Stimulated activated naive CD8-positive, alpha-beta T cell treated with anti-CD3 and anti-CD28 coated beads, Interleukin-15, Interleukin-2, amounts not matched to agents 100 ng/mL and 50 ng/mL, for 24 hours (primary cell): ENCODE data around the gene STK10.

Experiments
- H3K27ac Mint-ChIP-seq: one replicate; pipeline ENCODE4 v1.8.0; 2021; ENCODE audit warnings: mild to moderate bottlenecking, mixed read lengths
- H3K27me3 Mint-ChIP-seq: one replicate; pipeline ENCODE4 v1.8.0; 2021; ENCODE audit warnings: mixed read lengths
- H3K36me3 Mint-ChIP-seq: one replicate; pipeline ENCODE4 v1.8.0; 2021; ENCODE audit warnings: low read depth, mixed read lengths
- H3K4me1 Mint-ChIP-seq: one replicate; pipeline ENCODE4 v1.8.0; 2021; ENCODE audit warnings: low read depth, mixed read lengths
- H3K4me3 Mint-ChIP-seq: one replicate; pipeline ENCODE4 v1.8.0; 2021; ENCODE audit warnings: mild to moderate bottlenecking, mixed read lengths
- H3K9me3 Mint-ChIP-seq: one replicate; pipeline ENCODE4 v1.8.0; 2021; ENCODE audit warnings: mixed read lengths

The STK10 gene

DNA sequence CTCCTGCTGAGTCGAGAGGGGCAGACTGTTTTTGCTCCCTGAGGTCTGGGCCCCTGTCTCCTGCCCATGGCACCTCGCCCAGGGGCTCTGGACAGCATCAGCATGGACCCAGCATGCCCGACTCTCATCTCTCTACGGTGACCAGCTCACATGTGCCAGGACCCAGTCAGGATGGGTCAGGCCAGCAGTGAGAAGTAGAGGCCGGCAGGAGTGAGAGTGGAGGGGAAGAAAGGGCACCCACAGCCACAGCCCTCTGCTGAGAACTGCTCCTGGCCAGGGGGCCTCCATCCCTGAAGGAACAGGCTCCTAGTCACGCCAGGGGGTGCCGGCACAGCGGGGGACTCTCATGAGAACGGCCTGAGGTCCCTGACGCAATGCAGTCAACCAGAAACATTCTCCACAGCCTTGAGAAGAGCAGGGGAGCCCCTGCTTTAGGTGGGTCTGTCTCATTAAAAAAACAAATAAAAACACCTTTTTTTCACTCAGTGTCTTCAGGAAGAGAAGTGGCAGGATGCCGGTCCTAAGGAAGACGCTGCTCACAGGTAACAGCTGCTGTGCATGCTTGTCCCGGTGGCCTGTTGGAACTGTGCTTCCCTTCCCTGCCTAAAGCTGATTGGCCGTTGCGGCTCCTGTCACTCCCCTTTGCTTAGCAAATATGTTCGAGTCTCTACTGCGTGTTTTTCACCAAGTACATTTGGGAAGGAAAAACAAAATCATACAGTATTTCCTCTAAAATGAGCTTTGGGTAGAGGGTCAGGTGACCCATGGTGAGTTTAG lies 95.9 kb downstream of the STK10 start:
- H3K27ac Mint-ChIP-seq, result no peak overlapping the region
- H3K36me3 Mint-ChIP-seq, result peaks cover 41% of the 10 kb centered on the region
- no peaks in the 10 kb centered on the region for H3K27me3 Mint-ChIP-seq
- no peak overlapping the region for H3K4me3 Mint-ChIP-seq
- H3K9me3 Mint-ChIP-seq, result no peaks in the 10 kb centered on the region
- H3K4me1 Mint-ChIP-seq, result peaks cover 6% of the 10 kb centered on the region

- Mint-ChIP-seq H3K4me3 (no peak overlapping the region), H3K36me3 (peaks cover 41% of the 10 kb centered on the region), H3K4me1 (peaks cover 13% of the 10 kb centered on the region), H3K27ac (peak overlapping the region; percentile 16), H3K9me3 (no peaks in the 10 kb centered on the region), H3K27me3 (no peaks in the 10 kb centered on the region)
Observed at GRCh38 chr5:172090976-172091547, 97.0 kb downstream of the STK10 start.

DNA sequence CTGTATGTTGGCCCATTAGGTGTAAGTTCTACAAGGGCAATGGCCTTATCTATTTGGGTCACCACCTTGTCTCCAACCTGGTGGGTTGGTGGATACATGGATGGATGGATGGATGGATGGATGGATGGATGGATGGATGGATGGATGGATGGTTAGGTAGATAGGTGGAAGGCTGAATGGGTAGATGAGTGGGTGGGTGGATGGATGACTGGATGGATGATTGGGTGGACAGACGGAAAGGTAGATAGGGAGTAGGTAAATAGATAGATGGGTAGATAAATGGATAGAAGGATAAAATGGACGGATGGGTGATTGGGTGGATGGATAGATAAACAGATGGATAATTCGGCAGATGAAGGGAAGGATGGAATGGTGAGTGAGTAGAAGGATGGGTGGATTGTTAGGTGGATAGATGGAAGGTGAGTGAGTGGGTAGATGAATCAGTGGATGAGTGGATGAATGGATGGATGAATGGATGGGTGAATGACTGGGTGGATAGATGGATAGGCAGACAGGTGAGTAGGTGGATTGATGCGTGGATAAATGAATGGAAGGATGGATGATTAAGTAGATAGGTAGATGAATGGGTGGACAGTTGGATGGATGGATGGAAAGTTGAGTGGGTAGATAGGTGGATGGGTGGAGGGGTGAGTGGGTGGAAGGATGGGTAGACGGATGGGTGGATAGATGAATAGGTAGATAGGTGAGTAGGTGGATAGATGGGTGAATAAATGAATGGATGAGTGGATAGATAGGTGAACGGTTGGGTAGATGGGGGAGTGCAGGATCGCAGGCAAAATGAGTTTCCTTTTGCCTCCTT lies 98.5 kb downstream of the STK10 start:
- Mint-ChIP-seq H3K27me3 (no peaks in the 10 kb centered on the region), H3K4me1 (peaks cover 16% of the 10 kb centered on the region), H3K27ac (peak overlapping the region; percentile 49), H3K4me3 (no peak overlapping the region), H3K36me3 (peaks cover 34% of the 10 kb centered on the region), H3K9me3 (no peaks in the 10 kb centered on the region)

GRCh38 chr5:172088801-172089200 lies 99.2 kb downstream of the STK10 start:
- no peaks in the 10 kb centered on the region for H3K9me3 Mint-ChIP-seq
- peaks cover 37% of the 10 kb centered on the region for H3K36me3 Mint-ChIP-seq
- no peaks in the 10 kb centered on the region for H3K27me3 Mint-ChIP-seq
- H3K4me3 Mint-ChIP-seq, result no peak overlapping the region
- peak overlapping the region; percentile 49 for H3K27ac Mint-ChIP-seq
- H3K4me1 Mint-ChIP-seq, result peaks cover 16% of the 10 kb centered on the region

GRCh38 chr5:172086194-172086975 lies 101.6 kb downstream of the STK10 start:
- peaks cover 38% of the 10 kb centered on the region for H3K36me3 Mint-ChIP-seq
- H3K27me3 Mint-ChIP-seq, result no peaks in the 10 kb centered on the region
- H3K9me3 Mint-ChIP-seq, result no peaks in the 10 kb centered on the region
- peak overlapping the region; percentile 26 for H3K27ac Mint-ChIP-seq
- H3K4me1 Mint-ChIP-seq, result peaks cover 16% of the 10 kb centered on the region
- H3K4me3 Mint-ChIP-seq, result no peak overlapping the region

DNA sequence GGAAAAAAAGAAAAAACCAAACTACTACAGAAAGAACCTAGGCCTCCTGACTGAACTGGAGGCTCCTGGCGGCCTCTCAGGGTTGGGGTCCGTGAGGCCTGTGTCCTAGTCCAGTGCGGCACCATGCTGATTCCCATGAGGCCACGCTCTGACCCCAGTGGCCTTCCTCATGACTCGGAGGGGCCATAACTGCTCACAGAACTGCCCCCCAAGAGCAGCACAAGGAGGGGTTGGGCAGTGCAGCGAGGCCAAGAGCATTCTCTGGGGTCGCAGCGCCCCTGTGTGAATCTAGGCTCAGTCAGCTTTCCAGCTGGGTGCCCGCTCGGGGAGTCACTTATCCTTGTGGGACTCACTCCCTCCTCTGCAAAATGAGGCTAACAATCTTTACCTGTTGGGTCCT lies 102.3 kb downstream of the STK10 start:
- Mint-ChIP-seq H3K27me3 (no peaks in the 10 kb centered on the region), H3K9me3 (no peaks in the 10 kb centered on the region), H3K36me3 (peaks cover 36% of the 10 kb centered on the region), H3K4me3 (no peak overlapping the region), H3K4me1 (peaks cover 10% of the 10 kb centered on the region), H3K27ac (peak overlapping the region; percentile 58)

DNA sequence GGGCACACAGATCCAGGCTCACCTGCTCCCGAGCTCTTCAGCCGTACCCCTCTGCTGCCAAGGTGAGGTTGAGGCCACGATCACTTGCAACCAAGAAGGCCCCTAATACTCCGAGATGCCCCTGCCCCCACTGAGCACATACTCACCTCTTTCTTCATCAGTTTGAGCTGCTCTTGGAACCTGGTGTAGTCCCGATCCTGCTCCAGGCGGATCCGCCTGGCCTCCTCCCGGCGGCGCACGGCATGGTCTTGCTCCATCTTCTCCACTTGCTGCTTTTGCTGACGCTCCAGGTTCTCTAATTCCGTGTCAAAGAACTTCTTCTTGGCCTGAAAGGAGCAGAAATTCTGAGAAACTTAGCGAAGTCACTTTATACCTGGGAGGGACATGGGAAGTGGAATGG lies 105.8 kb downstream of the STK10 start:
- no peaks in the 10 kb centered on the region for H3K9me3 Mint-ChIP-seq
- no peak overlapping the region for H3K4me3 Mint-ChIP-seq
- peaks cover 48% of the 10 kb centered on the region for H3K36me3 Mint-ChIP-seq
- H3K27me3 Mint-ChIP-seq, result no peaks in the 10 kb centered on the region
- peaks cover 30% of the 10 kb centered on the region for H3K4me1 Mint-ChIP-seq
- H3K27ac Mint-ChIP-seq, result no peak overlapping the region

- H3K36me3 Mint-ChIP-seq, result peaks cover 67% of the 10 kb centered on the region
- no peaks in the 10 kb centered on the region for H3K9me3 Mint-ChIP-seq
- H3K27me3 Mint-ChIP-seq, result no peaks in the 10 kb centered on the region
- H3K27ac Mint-ChIP-seq, result peak overlapping the region; percentile 43
- H3K4me1 Mint-ChIP-seq, result peaks cover 20% of the 10 kb centered on the region
- no peak overlapping the region for H3K4me3 Mint-ChIP-seq
Observed at GRCh38 chr5:172079876-172080275, 108.1 kb downstream of the STK10 start.

- H3K9me3 Mint-ChIP-seq, result no peaks in the 10 kb centered on the region
- H3K27me3 Mint-ChIP-seq, result no peaks in the 10 kb centered on the region
- peaks cover 71% of the 10 kb centered on the region for H3K36me3 Mint-ChIP-seq
- peaks cover 20% of the 10 kb centered on the region for H3K4me1 Mint-ChIP-seq
- no peak overlapping the region for H3K4me3 Mint-ChIP-seq
- peak overlapping the region; percentile 32 for H3K27ac Mint-ChIP-seq
Observed at GRCh38 chr5:172078726-172079345, 109.2 kb downstream of the STK10 start.

GRCh38 chr5:172077664-172078425 lies 110.2 kb downstream of the STK10 start:
- H3K27me3 Mint-ChIP-seq, result no peaks in the 10 kb centered on the region
- H3K9me3 Mint-ChIP-seq, result no peaks in the 10 kb centered on the region
- H3K4me1 Mint-ChIP-seq, result peaks cover 20% of the 10 kb centered on the region
- H3K27ac Mint-ChIP-seq, result peak overlapping the region; percentile 70
- H3K36me3 Mint-ChIP-seq, result peaks cover 69% of the 10 kb centered on the region
- no peak overlapping the region for H3K4me3 Mint-ChIP-seq

GRCh38 chr5:172076761-172077244 lies 111.2 kb downstream of the STK10 start:
- Mint-ChIP-seq H3K4me1 (peaks cover 24% of the 10 kb centered on the region), H3K4me3 (no peak overlapping the region), H3K9me3 (no peaks in the 10 kb centered on the region), H3K27ac (no peak overlapping the region), H3K36me3 (peaks cover 67% of the 10 kb centered on the region), H3K27me3 (no peaks in the 10 kb centered on the region)

GRCh38 chr5:172075656-172076055 lies 112.4 kb downstream of the STK10 start:
- H3K9me3 Mint-ChIP-seq, result no peaks in the 10 kb centered on the region
- H3K4me1 Mint-ChIP-seq, result peaks cover 33% of the 10 kb centered on the region
- no peak overlapping the region for H3K4me3 Mint-ChIP-seq
- H3K27me3 Mint-ChIP-seq, result no peaks in the 10 kb centered on the region
- peaks cover 69% of the 10 kb centered on the region for H3K36me3 Mint-ChIP-seq
- H3K27ac Mint-ChIP-seq, result no peak overlapping the region

DNA sequence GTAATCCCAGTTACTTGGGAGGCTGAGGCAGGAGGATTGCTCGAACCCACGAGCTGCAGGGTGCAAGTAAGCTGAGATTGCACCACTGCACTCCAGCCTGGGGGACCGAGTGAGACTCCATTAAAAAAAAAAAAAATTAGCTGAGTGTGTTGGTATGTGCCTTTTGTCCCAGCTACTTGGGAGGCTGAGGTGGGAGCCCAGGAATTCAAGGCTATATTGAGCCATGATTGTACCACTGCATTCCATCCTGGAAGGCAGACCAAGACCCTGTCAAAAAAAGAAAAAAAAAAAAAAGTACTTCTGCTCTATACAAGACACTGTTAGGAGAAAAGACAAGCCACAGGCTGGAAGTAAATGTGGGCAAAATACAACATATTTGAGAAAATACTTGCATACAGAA lies 113.1 kb downstream of the STK10 start:
- Mint-ChIP-seq H3K9me3 (no peaks in the 10 kb centered on the region), H3K36me3 (peaks cover 65% of the 10 kb centered on the region), H3K4me3 (no peak overlapping the region), H3K27ac (no peak overlapping the region), H3K4me1 (peaks cover 35% of the 10 kb centered on the region), H3K27me3 (no peaks in the 10 kb centered on the region)
